ENCODE data around the gene CNTNAP2.

DNA sequence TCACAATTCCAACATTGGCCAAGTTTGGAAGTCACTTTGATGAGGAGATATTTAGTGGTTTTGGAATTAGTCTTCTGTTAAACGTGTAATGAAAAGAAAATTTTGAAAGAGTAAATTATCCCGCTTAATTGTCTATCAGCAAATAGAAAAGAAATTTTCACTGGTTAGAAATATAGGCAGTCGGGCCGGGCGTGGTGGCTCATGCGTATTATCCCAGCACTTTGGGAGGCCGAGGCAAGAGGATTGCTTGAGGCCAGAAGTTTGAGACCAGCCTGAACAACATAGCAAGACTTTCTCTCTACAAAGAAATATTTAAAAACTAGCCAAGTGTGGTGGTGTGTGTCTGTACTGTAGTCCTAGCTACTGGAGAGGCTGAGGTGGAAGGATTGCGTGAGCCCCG lies 13.4 kb downstream of the CNTNAP2 start:
- TF ChIP-seq, protein P1, sequence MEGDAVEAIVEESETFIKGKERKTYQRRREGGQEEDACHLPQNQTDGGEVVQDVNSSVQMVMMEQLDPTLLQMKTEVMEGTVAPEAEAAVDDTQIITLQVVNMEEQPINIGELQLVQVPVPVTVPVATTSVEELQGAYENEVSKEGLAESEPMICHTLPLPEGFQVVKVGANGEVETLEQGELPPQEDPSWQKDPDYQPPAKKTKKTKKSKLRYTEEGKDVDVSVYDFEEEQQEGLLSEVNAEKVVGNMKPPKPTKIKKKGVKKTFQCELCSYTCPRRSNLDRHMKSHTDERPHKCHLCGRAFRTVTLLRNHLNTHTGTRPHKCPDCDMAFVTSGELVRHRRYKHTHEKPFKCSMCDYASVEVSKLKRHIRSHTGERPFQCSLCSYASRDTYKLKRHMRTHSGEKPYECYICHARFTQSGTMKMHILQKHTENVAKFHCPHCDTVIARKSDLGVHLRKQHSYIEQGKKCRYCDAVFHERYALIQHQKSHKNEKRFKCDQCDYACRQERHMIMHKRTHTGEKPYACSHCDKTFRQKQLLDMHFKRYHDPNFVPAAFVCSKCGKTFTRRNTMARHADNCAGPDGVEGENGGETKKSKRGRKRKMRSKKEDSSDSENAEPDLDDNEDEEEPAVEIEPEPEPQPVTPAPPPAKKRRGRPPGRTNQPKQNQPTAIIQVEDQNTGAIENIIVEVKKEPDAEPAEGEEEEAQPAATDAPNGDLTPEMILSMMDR (IDR thresholded peaks at IDR 0.05 in 4 of 5, conservative IDR thresholded peaks at IDR 0.05 in 1 of 5), result no peak
- TF ChIP-seq POLR2A (IDR thresholded peaks at IDR 0.05), result no peak

Measured in gastrocnemius medialis (tissue), 4 donors.